ENCODE results near the gene OR2T12.
"Not testable (repeated sequence)": the region's sequence is repeated elsewhere in the genome, so short reads cannot be mapped to it uniquely, and the experiment has no call there.

Gene OR2T12

GRCh38 chr1:248303324-248303723 is at the start of gene OR2T12:
Gene OR2T12 (minus strand): TSS chr1:248303424. CDS start chr1:248295578, 7,846 bp downstream.
- DNase-seq: no peak

GRCh38 chr1:248348475-248348874 is 45.3 kb upstream of the OR2T12 start, which contains the start of gene OR14C36:
Gene OR14C36 (plus strand): TSS chr1:248348775. CDS start chr1:248348775, 0 bp downstream.
- no peak for DNase-seq

- no peak for DNase-seq
Measured at GRCh38 chr1:248343451-248343850, 40.2 kb upstream of the OR2T12 start.

- no peak for DNase-seq
Measured at GRCh38 chr1:248324468-248324867, 21.2 kb upstream of the OR2T12 start, which contains the start of gene OR2M7. Gene OR2M7 (minus strand): TSS chr1:248324568. CDS start chr1:248324568, 0 bp downstream.

GRCh38 chr1:248316796-248317195 is 13.6 kb upstream of the OR2T12 start:
- DNase-seq: no peak

GRCh38 chr1:248306740-248307139 is 3.5 kb upstream of the OR2T12 start:
- not testable (repeated sequence) for DNase-seq

GRCh38 chr1:248306103-248306502 is 2.9 kb upstream of the OR2T12 start:
- no peak for DNase-seq

- not testable (repeated sequence) for DNase-seq
Measured at GRCh38 chr1:248305672-248306071, 2.4 kb upstream of the OR2T12 start.

- no peak for DNase-seq
Measured at GRCh38 chr1:248288391-248288790, 14.8 kb downstream of the OR2T12 start.

GRCh38 chr1:248277876-248278275 is 25.3 kb downstream of the OR2T12 start, which contains the start of gene OR2T33:
Gene OR2T33 (minus strand): TSS chr1:248277976. CDS start chr1:248273814, 4,162 bp downstream.
- no peak for DNase-seq

GRCh38 chr1:248273225-248273624 is 30.0 kb downstream of the OR2T12 start:
- not testable (repeated sequence) for DNase-seq

GRCh38 chr1:248268178-248268577 is 35.0 kb downstream of the OR2T12 start:
- DNase-seq: no peak

- DNase-seq: not testable (repeated sequence)
Measured at GRCh38 chr1:248259309-248259708, 43.9 kb downstream of the OR2T12 start.

GRCh38 chr1:248243204-248243603 is 60.0 kb downstream of the OR2T12 start:
- peak; percentile 54 for DNase-seq
